HG02642 (cell line): ENCODE data around the gene SMIM45.

Experiments
- ATAC-seq: cut with Tn5 transposase; IDR thresholded peaks from one replicate; pipeline ENCODE4 v1.9.1; 2021; ENCODE audit warnings: mild to moderate bottlenecking; ENCODE audit not compliant: unreplicated experiment, poor library complexity

SMIM45 gene

DNA sequence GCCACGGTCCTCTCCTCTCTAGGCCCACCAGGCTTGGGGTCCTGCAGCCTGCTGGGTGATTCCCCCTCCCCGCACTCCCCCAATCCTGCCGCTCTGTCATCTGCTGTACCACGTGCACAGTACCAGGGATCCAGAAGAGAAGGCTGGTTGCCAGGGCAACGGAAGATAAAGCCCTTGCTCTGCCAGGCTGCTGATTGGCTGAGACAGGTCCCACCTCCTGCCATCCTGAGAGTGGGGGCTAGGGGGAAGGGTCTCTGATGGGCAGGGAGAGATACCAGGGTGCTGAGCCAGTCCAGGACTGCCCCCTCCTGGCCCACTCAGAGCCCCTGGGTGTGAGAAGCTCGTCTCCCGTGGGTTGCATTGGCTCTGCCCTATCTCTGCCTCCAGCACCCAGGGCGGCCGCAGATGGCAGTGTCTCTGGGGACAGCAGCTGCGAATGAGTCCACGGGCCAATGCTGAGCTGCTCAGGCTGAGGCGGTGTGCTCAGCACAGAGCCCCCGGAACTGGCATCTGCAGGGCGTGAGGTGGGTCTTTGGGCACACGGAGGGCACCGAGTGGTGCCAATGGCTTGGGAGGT, at the start of gene SMIM45:
TSS of gene SMIM45 (plus strand) at position 253 of the 577 bp plus-strand sequence.
- no peak for ATAC-seq

DNA sequence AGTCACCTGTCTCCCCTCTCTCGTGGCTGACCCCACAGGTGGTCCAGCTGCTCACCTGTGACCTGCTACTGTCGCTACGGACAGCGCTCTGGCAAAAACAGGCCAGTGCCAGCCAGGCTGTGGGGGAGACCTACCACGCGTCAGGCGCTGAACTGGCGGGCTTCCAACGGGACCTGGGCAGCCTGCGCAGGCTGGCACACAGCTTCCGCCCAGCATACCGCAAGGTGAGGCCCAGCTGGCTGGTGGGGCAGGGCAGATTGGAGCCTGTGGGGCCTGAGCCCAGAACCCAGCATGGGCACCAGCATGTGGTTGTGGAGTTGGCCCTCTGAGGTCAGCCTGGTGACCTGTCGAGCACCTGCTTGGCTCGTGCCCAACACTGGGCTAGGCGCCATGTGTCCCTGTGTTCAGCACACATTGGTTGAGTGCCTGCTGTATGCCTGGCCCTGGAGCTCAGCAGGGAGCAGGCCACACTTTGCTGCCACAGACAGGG, 49.0 kb upstream of the SMIM45 start:
- no peak for ATAC-seq

- ATAC-seq: no peak
Observed at GRCh38 chr22:41904450-41905410, 47.2 kb upstream of the SMIM45 start.

DNA sequence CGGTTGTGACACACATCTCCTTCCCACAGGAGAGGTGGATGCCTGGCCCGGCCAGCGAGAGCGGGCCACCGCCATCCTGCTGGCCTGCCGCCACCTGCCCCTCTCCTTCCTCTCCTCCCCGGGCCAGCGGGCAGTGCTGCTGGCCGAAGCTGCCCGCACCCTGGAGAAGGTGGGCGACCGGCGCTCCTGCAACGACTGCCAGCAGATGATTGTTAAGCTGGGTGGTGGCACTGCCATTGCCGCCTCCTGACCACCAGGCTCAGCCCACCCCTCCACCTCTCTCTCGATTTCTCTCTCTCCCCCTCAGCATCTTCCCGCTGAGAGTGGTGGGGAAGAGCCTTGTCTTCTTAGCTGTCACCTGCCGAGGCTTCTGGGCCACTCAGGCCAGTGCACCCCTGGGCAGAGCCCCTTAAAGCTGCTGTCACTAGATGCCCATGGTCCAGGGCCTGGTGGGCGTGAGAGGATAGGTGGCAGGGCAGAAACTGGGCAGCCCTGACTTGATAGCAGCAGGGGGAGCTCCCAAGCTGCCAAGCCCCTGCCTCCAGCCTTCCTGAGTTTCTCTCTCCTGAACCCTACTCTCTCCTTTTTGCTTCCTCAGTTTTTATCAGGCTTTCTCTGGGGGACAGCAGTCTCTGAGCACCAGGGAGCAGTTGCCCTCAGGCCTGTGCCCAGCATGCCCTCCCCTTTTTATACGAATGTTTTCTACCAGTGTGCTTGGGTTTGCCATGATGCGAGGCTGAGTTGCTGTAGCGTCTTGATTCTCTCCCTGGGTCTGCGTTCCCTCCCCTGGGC, 46.3 kb upstream of the SMIM45 start:
- no peak for ATAC-seq

DNA sequence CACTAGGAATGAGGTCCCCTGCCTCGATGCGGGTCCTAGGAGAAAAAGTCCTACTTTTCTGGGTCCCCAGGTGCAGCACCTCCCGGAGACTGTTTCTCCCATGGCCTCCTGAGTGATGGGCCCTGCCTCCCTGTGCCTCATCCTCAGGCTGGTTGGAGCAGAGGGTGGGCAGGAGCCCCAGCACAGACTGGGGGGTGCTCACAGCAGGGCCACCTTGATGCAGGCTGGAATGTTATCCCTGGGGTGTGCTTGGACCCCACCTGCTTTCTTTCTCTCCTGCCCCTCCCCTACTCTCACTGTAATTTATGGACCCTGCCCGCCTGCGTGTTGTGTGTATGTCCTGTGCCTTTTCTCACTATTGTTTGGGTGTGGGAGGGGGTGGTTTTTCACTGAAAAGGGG, 45.1 kb upstream of the SMIM45 start:
- ATAC-seq: no peak

DNA sequence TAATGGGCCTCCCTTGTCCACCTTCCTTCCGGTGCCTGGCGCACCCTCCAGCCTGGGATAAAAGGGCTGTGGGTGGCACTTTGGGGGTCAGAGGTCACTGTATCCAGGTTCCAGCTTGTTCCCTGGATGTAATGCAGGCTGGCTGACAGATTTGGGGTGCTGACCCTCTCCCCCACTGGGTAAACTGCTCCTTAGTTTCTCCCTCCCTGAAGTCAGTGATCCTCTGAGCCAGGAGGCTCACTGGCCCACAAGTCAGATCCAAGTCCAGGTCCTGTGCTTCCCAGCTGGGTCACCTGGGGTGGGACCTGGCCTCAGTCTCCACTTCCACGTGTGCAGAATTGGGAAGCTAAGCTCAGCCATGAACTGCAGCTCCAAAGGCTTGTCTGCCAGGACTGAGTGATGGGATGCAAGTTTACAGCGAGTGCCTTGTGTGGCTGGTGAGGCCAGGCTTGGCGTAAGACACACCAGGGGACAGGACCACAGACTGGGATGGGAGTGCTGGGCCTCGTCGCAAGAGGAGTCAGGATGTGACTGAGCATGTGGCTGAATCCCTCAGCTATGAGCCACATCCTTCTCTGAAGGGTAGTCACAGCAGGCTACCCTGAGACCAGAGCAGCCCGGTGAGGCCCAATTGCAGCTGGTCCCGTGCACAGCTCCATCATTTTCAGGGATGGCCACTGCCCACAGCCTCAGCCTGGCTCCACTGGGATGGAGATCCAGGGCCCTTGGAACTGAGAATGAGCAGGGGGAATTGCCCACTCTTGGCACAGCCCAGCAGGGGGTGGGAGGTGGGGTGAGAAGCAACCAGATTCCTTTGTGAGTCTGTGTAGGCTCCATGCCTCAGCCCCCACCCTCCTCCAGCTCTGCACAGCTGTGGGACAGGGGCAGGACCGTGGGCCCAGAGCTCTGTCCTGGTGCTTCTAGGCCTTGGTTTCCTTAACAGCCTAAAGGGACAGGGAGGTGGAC, 44.2 kb upstream of the SMIM45 start:
- no peak for ATAC-seq

DNA sequence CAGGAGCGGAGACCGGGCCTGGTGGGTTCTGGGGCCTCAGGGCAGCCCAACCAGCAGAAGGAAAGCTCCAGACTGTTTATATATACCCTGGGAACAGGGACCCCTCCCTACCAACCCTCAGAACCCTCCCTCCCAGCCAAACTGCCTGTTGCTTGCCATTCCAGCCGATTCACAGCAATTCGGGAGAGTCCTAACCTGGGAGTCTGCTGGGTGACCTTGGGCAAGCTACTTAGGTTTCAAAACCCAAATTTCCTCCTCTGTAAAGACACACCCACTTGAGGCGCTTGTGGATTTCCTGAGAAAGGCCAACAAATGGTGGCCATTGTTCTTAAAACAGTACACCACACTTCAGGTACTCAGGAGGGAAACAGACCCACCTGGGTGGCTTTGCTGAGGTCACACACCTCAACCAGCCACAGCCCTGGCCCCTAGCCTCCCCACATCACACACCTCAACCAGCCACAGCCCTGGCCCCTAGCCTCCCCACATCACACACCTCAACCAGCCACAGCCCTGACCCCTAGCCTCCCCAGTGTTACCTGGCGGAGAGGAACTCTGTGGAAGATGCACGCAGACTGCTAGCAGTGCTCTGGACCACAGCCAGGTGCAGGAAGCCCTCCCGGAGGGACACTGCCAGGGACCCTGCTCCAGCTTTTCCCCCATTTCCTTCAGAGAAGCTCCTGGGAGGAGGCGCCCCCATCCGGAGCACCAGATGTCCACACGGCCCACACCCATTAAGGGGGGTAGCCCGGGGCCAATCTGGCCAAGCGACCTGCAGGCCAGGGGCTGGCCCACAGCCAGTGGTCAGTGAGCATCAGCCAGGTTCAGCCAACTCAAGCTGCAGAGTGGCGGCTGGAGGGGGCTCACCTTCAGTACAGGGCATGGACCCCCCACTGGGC, 43.3 kb upstream of the SMIM45 start:
- ATAC-seq: no peak

GRCh38 chr22:41909310-41910049, 42.5 kb upstream of the SMIM45 start:
- ATAC-seq: no peak

DNA sequence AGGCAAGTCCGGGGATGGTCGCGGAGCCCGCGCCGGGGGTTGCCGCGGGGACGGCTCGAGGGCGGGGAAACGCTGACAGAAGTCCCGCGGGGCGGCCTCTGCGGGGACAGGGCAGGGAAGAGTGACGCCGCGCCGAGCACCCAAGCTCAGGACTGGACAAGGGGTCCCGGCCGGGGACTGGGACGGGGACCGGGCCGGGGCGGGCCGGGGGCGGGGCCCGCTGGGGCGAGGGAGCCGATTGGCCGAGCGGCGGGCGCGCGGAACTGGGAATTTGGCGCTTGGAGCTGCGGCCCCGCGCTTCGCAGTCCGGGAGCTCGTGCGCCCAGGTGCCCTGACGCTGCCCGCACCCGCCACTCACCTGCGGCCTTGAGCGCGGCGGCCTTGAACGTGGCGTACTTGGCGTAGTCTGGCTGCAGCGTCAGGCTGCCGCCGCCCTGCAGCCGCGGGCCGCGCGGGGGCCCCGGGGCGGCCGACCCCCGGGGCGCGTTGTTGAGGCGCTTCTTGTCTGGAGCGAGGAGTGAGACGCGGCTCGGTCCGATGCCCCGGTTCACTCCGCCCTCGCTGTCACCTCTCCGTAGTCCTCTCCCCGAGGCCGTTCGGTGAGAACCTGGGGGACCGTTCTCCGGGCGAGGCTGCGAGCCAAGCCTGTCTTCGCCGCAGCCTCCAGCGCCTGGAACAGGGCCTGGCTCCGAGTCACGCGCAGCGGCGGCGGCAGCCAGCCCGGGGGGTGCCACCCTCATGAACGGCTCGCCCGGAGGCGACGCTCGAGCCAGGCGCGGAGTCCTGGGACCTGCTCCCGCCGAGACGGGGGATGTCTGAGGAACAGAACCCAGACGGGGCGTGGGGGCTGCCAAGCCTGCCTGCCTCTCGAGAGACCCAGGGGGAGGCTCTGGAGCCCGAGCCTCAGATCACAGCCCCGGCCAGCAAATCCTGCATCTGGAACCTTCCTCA, 41.6 kb upstream of the SMIM45 start:
- no peak for ATAC-seq

DNA sequence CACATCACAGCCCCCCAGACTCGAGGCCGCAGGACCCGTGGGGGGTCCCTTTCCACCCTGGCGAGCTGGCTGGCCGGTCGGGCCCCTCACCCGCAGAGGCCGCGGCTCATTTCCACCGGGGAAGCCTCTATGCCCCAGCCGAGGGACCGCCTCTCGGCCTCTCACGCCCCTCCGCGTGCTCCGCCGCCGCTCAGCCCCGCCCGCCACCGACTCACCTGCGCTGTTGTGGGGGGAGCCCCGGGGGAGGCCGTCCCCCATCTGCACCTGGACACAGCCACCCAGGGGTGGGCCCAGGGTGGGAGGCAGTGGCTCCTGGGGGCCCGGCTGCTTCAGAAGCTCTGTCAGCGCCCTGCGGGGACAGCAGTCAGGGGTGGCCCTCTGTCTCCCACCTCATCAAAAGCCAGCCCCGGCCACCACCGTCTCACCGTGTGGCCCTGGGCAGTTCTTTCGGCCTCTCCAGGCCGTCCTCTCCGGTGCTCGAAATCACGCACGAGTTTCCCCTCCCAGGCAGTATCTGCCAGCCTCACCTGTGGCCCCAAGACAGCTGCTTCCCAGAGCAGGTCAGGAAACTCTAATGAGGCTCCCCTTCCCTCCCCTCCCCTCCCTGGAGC, 40.8 kb upstream of the SMIM45 start:
- ATAC-seq: no peak

GRCh38 chr22:41912338-41913039, 39.5 kb upstream of the SMIM45 start:
- no peak for ATAC-seq

DNA sequence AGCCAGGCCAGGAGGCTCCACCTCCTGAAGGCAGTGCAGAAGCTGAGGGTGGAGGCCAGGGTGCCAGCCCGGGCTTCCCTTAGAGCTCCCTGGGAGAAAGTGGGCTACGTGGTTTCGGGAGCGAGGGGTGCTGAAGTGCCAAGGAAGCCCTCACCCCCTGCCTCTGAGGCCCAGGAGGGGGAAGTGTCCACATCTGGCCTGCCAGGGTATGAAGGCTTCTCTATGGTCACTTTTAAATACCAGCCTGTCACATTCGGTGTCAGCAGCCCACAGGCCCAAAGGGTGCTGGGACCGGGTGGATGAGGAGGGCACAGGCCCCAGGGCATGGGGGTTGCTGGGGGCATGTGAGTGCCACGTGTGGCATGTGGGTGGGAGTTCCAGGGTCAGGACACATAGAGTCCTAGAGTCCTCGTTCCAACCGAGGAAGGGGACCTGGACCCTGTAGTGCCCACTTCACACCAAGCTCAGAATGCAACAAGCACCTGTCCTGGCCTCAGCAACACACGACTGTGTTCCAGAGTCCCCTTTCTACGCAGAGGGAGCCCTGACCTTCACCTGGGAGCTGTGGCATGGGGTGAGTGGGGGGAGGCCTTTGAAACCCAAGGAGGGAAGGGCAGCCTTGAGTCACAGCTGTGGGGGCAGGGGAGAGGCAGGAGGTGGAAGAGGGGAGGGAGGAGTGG, 38.8 kb upstream of the SMIM45 start:
- no peak for ATAC-seq

GRCh38 chr22:41913842-41914534, 38.0 kb upstream of the SMIM45 start:
- ATAC-seq: no peak

GRCh38 chr22:41914611-41915034, 37.3 kb upstream of the SMIM45 start:
- ATAC-seq: no peak
